HL-60 (cell line): ENCODE measurements around the gene WLS.

Experiments
- DNase-seq, 2 experiments: peaks; one replicate each; pipeline ENCODE4 v3.0.0-alpha.2; 2010 to 2020; ENCODE audit warnings: low read depth in 1 of 2, low spot score in 1 of 2
- H3K27ac ChIP-seq: fragments of 250-450 bp; sonication (Bioruptor Pico); replicated peaks from 2 replicates; pipeline ENCODE4 v1.5.1; 2020; ENCODE audit warnings: mild to moderate bottlenecking, moderate library complexity
- H3K27me3 ChIP-seq: fragments of 250-450 bp; sonication (Bioruptor Pico); 2 replicates; pipeline ENCODE4 v1.5.1; 2021; ENCODE audit warnings: mild to moderate bottlenecking, moderate library complexity; ENCODE audit not compliant: insufficient read depth, poor library complexity, severe bottlenecking
- H3K4me3 ChIP-seq: replicated peaks from 2 replicates; pipeline ENCODE4 v1.5.1; 2011; ENCODE audit warnings: mild to moderate bottlenecking, control low read depth, low read length; ENCODE audit not compliant: insufficient read depth
- GABPA ChIP-seq: IDR thresholded peaks from 2 replicates; pipeline ENCODE4 v1.6.1; 2012; ENCODE audit warnings: low read depth
- POLR2AphosphoS5 ChIP-seq: IDR thresholded peaks from 2 replicates; pipeline ENCODE4 v1.6.1; 2012; ENCODE audit warnings: low read depth
- SPI1 ChIP-seq: IDR thresholded peaks from 2 replicates; pipeline ENCODE4 v1.6.1; 2012; ENCODE audit warnings: low read depth, mild to moderate bottlenecking, borderline replicate concordance
- TF ChIP-seq, protein P1 (sequence below): IDR thresholded peaks from one replicate; pipeline ENCODE4 v1.5.1; 2011; ENCODE audit warnings: low read length, control low read depth, inconsistent platforms; ENCODE audit not compliant: insufficient read depth
- TF ChIP-seq, protein P2 (sequence below): IDR thresholded peaks from 2 replicates; pipeline ENCODE4 v1.6.1; 2012; ENCODE audit warnings: low read depth; ENCODE audit not compliant: insufficient replicate concordance

Gene WLS

GRCh38 chr1:68128820-68129219, 103.5 kb downstream of the WLS start:
- TF ChIP-seq GABPA = no peak
- TF ChIP-seq POLR2AphosphoS5 = no peak
- TF ChIP-seq, protein P1, sequence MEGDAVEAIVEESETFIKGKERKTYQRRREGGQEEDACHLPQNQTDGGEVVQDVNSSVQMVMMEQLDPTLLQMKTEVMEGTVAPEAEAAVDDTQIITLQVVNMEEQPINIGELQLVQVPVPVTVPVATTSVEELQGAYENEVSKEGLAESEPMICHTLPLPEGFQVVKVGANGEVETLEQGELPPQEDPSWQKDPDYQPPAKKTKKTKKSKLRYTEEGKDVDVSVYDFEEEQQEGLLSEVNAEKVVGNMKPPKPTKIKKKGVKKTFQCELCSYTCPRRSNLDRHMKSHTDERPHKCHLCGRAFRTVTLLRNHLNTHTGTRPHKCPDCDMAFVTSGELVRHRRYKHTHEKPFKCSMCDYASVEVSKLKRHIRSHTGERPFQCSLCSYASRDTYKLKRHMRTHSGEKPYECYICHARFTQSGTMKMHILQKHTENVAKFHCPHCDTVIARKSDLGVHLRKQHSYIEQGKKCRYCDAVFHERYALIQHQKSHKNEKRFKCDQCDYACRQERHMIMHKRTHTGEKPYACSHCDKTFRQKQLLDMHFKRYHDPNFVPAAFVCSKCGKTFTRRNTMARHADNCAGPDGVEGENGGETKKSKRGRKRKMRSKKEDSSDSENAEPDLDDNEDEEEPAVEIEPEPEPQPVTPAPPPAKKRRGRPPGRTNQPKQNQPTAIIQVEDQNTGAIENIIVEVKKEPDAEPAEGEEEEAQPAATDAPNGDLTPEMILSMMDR = no peak
- TF ChIP-seq SPI1 = no peak
- TF ChIP-seq, protein P2, sequence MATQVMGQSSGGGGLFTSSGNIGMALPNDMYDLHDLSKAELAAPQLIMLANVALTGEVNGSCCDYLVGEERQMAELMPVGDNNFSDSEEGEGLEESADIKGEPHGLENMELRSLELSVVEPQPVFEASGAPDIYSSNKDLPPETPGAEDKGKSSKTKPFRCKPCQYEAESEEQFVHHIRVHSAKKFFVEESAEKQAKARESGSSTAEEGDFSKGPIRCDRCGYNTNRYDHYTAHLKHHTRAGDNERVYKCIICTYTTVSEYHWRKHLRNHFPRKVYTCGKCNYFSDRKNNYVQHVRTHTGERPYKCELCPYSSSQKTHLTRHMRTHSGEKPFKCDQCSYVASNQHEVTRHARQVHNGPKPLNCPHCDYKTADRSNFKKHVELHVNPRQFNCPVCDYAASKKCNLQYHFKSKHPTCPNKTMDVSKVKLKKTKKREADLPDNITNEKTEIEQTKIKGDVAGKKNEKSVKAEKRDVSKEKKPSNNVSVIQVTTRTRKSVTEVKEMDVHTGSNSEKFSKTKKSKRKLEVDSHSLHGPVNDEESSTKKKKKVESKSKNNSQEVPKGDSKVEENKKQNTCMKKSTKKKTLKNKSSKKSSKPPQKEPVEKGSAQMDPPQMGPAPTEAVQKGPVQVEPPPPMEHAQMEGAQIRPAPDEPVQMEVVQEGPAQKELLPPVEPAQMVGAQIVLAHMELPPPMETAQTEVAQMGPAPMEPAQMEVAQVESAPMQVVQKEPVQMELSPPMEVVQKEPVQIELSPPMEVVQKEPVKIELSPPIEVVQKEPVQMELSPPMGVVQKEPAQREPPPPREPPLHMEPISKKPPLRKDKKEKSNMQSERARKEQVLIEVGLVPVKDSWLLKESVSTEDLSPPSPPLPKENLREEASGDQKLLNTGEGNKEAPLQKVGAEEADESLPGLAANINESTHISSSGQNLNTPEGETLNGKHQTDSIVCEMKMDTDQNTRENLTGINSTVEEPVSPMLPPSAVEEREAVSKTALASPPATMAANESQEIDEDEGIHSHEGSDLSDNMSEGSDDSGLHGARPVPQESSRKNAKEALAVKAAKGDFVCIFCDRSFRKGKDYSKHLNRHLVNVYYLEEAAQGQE = no peak
- Histone ChIP-seq H3K4me3 (no peak overlapping the region), H3K27me3 (no peaks in the 10 kb centered on the region), H3K27ac (no peak overlapping the region)
- no peak for DNase-seq

DNA sequence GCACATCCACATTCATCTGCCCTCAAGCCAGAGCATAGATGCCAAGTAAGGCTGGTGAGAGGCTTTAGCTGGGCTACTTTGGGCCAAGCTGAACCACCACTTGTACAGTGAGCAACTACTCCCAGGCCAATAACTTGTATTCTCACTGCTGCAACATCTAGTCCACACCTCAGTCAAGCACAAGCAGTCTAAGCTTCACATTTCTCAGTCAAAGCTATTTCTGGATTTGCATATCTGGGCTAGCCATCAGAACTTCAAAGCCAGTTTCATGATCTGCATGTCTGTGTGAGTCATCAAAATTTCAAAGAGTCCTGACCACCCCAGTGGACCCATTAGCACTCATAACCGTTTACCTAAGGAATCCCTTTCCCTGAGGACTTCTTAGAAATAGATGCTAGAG, 104.2 kb downstream of the WLS start:
- TF ChIP-seq, protein P2 = no peak
- TF ChIP-seq POLR2AphosphoS5 (no peak), GABPA (no peak), SPI1 (no peak)
- TF ChIP-seq, protein P1 = no peak
- no peak for DNase-seq
- no peaks in the 10 kb centered on the region for H3K27me3 ChIP-seq
- H3K4me3 ChIP-seq = no peak overlapping the region
- H3K27ac ChIP-seq = no peak overlapping the region

DNA sequence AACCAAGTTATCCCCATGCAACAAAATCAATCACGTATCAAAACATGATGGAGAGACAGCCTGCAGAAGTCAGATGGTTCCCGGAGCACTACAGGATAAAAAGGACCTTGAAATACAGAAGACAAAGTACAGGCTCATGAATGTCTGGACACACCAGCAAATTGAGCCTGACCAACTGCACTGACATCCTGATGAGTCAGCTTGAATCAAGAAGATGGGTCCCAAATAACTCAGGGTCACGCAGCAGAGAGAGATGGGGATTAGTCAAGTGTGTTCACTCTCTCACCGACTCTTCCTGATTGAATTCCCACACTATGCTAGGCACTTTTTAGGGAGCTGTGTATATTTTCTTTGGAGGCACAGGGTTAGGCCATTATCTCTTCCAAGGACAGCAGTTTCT, 110.8 kb downstream of the WLS start:
- no peak overlapping the region for H3K27ac ChIP-seq
- TF ChIP-seq POLR2AphosphoS5 (no peak), SPI1 (no peak), GABPA (no peak)
- TF ChIP-seq, protein P2 = no peak
- TF ChIP-seq, protein P1 = no peak
- no peaks in the 10 kb centered on the region for H3K27me3 ChIP-seq
- no peak for DNase-seq
- no peak overlapping the region for H3K4me3 ChIP-seq
